Frontal cortex (tissue), 4 donors: Measurements from ENCODE around the gene EHF. TPM values are rescaled to one million over a fixed set of nuclear protein-coding genes. Genes with fewer than 3 reads are reported as not detected.

Experiments used
- DNase-seq, 2 donors: peaks; one replicate each; pipeline ENCODE4 v3.0.0; 2012; ENCODE audit warnings: low spot score in 2 of 2
- FAIRE-seq: peaks from 2 replicates; lab custom pipeline; 2012; peaks lifted over from hg19 to GRCh38; lab: Jason Lieb, UNC
- total RNA-seq: library from RNA; depleted of rRNA; stranded (reverse); fragments of >200 nt; gene quantifications from one replicate; pipeline ENCODE4 v1.2.3, GENCODE V29; 2014
- donor health status: control.
- donor health status: control.
- donor health status: control.

Gene EHF
- total RNA-seq, 1 donor from 2014 or later: 0.41 TPM

- no peak for FAIRE-seq
- DNase-seq: no peak
Measured at GRCh38 chr11:34641456-34641855, 20.6 kb downstream of the EHF start.

GRCh38 chr11:34642001-34642554 lies 21.2 kb downstream of the EHF start:
- DNase-seq: no peak
- FAIRE-seq: no peak

DNA sequence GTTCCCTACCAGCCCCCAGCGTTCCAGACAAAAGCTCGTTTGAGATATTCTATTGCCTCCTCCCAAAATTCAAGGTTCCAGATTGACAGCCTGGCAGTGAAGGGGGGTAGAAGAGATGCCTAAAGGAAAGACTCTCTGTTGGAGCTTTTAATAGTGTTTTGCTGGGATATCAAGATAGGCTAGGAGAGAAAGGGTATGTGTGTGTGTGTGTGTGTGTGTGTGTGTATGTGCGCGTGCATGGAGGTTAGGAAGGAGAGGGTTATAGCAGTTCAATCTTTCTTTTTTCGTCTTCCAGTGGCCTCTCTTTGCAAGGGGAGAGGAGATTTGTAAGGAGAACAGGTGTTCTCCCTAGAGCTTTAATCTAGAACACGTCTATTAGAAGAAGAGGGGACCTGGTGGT lies 22.0 kb downstream of the EHF start:
- no peak for DNase-seq
- no peak for FAIRE-seq

- FAIRE-seq (no peak), DNase-seq (no peak)
Measured at GRCh38 chr11:34643311-34643710, 22.4 kb downstream of the EHF start.

DNA sequence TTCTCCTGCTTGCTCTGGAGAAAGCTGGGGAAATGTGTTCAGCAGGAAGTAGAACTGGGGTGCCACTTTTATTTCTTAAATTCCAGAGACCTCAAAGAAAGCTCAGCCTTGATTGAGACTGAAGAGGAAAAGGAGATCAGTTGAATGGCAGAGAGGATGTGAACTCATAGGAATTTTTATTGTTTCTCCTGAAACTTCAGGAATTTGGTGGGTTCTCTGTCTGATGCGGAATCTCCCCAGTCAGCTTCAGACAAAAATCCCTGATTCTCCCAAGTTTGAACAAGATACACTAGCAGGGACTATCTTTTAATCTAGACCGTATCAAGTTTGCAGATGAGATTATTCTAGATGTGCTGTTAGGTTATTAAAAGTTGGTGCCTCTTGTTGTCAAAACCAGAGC lies 23.0 kb downstream of the EHF start:
- DNase-seq: no peak
- FAIRE-seq: no peak

GRCh38 chr11:34644669-34645406 lies 23.9 kb downstream of the EHF start:
- DNase-seq: no peak
- FAIRE-seq: no peak

DNA sequence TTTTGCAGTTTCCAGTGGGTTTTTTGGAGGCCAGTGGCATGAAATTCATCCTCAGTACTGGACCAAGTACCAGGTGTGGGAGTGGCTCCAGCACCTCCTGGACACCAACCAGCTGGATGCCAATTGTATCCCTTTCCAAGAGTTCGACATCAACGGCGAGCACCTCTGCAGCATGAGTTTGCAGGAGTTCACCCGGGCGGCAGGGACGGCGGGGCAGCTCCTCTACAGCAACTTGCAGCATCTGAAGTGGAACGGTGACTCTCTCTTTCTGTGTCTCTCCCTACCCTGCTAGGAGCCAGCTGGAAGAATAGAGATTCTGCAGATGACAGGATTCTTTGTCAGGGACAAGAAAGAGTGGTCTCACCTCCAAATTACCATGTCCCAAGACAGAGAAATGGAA lies 25.5 kb downstream of the EHF start:
- no peak for FAIRE-seq
- no peak for DNase-seq

DNA sequence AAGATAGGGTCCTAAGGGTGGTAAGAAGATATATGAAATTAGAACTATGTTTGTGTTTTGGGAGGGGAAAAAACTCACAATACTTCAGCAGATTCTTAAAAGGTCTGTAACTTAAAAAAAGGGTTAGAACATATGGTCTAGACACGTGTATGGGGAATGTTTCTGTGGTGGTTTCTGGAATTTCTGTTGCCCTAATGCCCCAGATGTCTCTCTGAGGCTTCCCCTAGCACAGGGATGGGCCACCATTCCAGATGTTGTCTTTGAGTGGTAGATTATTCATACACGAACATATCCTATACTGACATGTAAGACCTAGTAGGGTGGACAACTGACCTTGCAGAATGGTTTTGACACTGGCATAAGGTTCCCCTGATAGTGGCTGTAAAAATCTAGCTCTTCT lies 26.2 kb downstream of the EHF start:
- DNase-seq: no peak
- FAIRE-seq: no peak

GRCh38 chr11:34647532-34647931 lies 26.6 kb downstream of the EHF start:
- FAIRE-seq: no peak

DNA sequence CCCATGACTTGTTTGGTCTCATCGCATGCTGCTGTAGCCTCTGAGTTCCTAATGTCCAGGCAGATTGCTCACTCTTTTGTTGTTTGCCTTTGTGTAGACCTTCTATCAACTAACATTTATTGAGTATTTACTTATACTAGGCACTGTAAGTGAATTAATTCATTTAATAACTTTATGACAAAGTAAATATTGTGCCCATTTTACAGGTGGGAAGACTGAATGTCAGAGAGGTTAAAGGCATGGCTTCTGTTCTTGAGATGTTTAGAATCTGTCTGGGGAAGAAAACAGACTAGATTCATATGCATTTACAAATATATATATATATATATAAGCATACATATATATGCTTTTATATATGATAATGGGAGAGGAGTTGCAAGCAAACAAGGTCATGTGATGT lies 27.1 kb downstream of the EHF start:
- no peak for FAIRE-seq
- DNase-seq: no peak

More at GRCh38 chr11:34647532-34647931, 26.6 kb downstream of the EHF start:
- no peak for DNase-seq

- no peak for FAIRE-seq
- DNase-seq: no peak
Measured at GRCh38 chr11:34649597-34649996, 28.7 kb downstream of the EHF start.

DNA sequence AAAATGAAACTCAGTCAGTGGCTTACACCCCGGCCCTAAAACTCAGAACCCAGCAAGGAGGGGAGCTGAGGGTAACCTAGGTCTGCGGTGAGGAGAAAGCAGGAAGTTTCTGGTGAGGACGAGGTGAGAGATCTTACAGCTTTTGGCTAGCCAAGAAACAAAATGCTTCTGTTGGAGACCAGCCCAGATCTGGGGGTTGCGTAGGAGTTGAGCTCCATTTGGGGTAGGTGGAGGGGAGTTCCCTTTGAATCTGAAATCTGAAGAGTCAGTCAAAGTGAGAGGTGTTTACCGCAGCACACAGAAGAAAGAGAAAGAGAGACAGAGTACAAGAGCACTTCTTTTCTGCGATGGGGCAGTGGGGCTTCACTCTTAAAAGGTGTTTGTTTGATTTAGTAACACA lies 29.6 kb downstream of the EHF start:
- FAIRE-seq (no peak), DNase-seq (no peak)

DNA sequence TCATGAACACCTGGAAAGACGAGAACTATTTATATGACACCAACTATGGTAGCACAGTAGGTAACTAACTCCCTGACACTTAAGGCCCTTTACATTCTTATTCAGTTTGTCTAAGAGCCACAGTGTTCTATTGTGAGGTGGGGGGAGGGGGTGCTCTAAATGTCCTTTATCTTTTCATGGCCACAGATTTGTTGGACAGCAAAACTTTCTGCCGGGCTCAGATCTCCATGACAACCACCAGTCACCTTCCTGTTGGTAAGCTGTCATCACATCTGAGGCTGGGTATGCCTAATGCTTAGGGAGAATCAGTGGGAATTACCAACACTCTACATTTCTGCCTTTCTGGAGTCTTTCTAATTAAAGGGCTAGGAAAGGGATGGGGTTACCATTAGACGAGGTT lies 30.7 kb downstream of the EHF start:
- FAIRE-seq (no peak), DNase-seq (no peak)

- no peak for FAIRE-seq
- no peak for DNase-seq
Measured at GRCh38 chr11:34652191-34652973, 31.5 kb downstream of the EHF start.

- no peak for FAIRE-seq
- no peak for DNase-seq
Measured at GRCh38 chr11:34653031-34653430, 32.1 kb downstream of the EHF start.

DNA sequence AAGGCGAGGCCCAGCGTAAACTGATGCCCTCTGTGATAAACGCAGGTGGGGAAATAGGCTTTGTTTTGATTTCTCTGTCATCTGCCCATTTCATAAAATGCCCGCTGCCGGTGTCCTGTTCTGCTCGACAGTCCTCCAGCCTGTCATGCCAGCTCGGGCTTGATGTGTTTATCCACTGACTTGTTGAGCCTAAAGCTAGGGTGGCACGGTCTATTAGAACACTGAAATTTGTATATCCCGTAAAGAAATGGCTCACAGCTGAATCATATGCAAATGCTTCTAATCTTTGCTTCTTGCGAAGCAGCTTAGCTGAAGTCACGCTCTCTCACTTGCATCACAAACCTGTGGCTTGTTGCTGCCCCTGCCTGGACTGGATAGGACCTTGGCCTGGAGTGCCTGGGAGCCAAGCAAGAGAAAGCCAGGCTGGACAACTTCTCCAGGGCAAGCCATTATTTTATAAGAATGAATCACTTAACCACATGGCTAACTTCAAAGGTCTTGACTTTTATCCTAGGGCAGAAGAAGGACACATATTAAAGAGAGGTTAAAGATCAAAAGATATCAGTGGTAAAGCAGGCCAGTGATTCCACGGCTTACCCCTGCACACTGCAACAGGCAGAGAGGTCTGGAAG lies 33.1 kb downstream of the EHF start:
- FAIRE-seq (no peak), DNase-seq (no peak)

DNA sequence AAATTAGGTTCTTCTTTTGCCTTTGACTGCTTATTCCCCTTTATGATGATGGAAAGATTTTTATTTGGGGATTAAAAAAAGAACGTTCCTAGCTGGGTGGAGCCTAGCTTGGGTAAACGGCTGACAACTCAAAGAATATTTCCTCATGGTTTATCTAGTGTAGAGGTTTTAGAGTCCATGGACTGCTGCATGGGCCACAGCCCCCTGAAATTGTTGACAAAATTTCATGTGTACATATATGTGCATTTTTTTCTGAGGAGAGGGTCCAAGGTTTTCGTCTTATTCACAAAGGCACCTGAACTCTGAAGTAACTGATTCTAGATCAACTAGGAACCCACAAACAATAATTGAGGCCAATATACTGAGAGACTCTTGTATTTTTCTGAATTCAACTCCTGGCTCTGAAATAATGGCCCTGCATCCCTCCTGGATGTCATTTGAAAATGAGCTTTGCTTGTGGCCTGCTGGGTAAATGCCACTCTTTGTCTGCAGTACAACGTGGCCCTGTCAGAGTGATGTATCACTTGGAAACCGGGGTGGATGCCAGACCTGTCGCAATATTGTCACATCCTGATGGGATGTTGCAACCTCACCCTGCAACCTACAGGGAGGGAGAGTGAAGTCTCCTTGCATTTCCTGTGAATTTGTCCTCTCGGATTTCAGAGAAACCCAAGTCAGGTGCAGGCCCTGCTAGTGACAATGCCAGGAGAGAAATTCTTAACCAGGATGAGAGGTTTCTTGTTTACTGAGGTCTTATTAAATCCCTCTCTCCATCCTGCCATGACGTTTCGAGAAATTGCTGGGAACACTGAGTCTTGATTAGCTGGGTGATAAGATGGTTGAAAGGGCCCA lies 33.8 kb downstream of the EHF start:
- DNase-seq: no peak
- FAIRE-seq: no peak

DNA sequence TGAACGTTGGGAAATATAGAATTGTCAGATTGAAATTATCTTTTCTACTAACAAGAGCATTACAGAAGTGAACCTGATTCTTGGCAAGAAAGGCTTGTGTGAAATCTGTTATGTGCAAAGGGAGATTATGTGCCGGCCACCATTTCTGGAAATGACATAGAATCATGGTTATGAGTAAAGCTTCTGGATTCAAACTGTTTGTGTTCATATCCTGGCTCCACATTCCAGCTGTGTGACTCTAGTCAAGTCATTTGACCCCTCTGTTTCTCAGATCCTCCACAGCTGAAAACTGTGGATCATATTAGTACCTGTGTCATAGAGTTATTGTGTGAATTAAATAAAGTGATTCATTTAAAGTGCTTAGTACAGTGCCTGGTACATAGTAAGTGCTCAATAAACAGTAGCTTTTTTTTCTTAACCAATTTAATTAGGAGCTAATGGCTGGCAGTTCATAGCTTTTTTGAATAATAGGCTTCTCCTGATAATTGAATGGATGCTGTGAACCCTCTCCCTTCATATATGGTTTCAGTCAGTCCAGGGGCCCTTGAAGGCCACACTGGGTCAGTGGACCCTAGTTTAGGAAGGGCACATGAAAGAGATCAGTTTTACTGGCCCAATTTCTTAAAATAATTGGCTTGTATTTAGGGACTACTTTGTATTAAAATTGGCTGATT lies 34.6 kb downstream of the EHF start:
- DNase-seq (no peak), FAIRE-seq (no peak)

- DNase-seq: no peak
- FAIRE-seq: no peak
Measured at GRCh38 chr11:34656062-34656720, 35.3 kb downstream of the EHF start.
